Measurements from ENCODE around the gene GTF3C1.

GTF3C1 gene

GRCh38 chr16:27482397-27483087 is 67.2 kb downstream of the GTF3C1 start:
- no peak for DNase-seq

GRCh38 chr16:27481282-27481934 is 68.3 kb downstream of the GTF3C1 start:
- DNase-seq, result no peak

DNA sequence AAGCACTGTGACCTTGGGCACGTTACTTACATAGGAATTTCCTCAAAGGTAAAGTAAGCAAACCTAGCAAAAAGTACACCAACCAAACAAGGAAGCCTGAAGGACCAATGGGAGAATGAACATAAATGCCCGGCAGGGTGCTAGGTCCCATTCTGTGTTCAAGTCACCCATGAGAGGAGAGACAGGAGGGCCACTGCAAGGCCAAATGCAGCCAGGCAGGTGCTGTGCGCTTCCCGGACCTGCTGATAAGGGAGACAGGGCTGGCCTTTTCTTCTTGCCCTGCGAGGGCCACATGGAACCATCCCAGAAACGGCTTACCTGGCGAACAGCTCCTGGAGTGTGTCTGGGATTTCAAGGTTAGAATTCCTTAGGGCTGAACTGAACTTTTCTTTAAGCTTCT is 69.0 kb downstream of the GTF3C1 start:
- no peak for DNase-seq

- no peak for DNase-seq
Measured at GRCh38 chr16:27476240-27476639, 73.5 kb downstream of the GTF3C1 start.

DNA sequence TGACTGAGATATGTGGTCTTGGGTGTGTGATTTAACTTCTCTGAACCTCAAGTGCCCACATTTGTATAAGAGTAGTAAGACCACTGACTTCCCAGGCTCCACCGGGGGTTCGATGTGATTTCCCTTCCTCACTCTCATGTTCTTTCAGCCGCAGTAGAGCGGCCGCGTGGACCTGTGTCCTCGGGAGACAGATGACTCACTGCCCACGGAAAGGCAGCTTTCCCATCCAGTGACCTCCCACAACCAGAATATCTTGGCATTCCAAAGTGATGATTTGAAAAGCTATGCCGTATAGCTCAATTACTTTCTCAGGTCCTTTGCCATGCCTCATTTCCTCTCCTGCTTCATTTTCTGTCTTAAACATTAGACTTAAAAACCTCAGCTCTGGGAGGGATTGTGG is 74.2 kb downstream of the GTF3C1 start:
- DNase-seq, result no peak

- no peak for DNase-seq
Measured at GRCh38 chr16:27474921-27475320, 74.8 kb downstream of the GTF3C1 start.

GRCh38 chr16:27474041-27474440 is 75.7 kb downstream of the GTF3C1 start:
- no peak for DNase-seq

GRCh38 chr16:27473101-27473900 is 76.4 kb downstream of the GTF3C1 start:
- DNase-seq, result no peak

DNA sequence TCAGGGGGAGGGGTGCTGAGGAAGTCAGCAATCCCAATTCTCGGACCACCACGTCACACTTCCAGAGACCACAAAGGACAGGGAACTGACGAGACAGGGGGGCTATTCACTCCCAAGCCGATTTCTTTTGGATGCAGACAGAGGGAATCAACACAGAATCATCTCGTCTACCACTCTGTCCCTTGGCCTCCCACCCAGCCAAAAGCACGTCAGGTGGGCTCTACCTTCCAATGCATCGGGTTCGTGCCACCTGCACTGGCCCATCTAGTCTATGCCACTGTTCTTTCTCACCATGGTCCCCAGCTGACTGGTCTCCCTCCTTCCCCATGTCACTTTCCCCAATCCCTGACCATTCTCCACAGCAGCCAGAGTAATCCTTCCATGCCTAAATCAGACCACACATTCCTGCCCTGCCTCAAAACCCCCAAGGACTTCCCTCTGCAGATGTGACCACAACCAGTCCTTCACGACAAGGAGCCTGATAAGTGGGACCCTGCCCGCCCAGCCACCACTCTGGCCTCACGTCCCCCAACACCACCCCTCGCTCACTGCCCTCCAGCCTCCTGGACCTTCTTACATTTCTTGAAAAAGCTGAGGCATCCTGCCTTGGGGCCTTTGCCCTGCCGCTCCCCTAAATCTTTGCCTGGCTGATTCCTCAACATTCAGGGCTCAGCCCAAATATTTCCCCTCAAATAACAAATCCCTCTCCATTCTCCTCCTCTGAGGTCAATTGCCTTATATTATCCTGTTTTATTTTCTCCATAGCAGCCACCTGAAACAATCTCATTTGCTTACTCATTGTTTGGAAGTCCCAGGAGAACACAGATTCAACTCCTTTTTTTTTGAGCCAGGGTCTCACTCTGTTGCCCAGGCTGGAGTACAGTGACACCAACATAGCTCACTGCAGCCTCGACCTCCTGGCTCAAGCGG is 77.4 kb downstream of the GTF3C1 start:
- no peak for DNase-seq

- DNase-seq, result no peak
Measured at GRCh38 chr16:27471661-27472060, 78.1 kb downstream of the GTF3C1 start.

DNA sequence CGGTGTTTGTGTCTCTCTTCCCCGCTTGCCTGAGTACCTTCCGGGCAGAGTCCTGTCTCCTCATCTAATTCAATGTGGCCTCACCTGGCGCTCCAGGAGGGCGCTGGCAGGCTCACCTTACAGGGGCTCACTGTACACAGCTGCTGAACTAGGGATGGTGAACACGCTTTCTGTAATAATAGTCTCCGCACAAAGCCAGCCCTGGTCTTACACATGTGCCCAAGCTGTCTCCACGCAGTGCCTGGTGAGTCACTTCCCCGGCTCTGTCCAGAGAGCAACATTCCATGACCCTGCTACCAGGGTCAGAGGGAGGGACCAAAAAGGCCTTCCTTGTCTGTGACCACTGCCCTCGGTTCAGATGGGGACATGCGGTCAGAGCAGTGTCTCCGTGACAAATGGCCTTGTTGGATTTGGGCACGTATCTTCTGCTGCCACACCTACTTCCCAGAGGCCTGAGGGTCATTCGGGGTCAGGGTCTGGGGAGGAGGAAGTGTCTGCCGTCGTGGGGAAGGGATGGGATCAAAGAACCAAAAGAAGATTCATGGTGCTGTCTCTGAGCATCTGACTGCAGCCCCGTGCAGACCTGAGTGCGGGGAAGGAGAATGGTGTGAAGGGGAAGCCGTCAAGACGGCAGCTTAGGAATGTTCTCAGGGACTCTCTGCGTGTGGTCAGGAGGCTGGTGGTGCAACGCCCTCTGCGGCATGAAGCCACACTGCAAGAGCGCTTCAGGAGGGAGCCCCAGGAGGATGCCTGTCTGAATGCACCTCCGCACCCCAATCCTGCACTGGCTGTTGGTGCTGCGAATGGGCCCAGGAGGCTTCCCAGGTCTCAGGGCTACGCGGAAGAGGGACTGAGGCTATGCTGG is 78.9 kb downstream of the GTF3C1 start:
- DNase-seq, result no peak

- DNase-seq, result no peak
Measured at GRCh38 chr16:27468941-27469531, 80.7 kb downstream of the GTF3C1 start.

DNA sequence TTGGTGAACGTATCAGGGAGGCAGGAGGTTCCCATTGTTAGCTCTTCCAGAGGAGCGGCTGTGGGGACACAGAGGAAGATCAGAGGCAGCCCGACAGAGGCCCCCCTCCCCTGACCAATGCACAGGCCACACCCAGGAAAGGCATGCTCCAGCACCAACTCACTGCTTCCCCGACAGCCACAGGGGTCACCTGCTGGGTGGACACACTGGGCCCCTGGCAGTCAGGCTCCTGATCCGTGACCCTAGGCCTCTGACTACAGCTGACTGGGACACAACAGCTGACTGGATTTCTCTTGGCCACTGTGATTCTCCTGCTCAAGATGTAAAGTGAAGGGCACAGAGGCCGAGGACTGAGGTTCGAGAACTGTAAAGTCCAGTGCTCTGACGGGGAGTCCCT is 84.2 kb downstream of the GTF3C1 start:
- no peak for DNase-seq

GRCh38 chr16:27464626-27465482 is 84.9 kb downstream of the GTF3C1 start:
- DNase-seq, result peak; percentile 44

DNA sequence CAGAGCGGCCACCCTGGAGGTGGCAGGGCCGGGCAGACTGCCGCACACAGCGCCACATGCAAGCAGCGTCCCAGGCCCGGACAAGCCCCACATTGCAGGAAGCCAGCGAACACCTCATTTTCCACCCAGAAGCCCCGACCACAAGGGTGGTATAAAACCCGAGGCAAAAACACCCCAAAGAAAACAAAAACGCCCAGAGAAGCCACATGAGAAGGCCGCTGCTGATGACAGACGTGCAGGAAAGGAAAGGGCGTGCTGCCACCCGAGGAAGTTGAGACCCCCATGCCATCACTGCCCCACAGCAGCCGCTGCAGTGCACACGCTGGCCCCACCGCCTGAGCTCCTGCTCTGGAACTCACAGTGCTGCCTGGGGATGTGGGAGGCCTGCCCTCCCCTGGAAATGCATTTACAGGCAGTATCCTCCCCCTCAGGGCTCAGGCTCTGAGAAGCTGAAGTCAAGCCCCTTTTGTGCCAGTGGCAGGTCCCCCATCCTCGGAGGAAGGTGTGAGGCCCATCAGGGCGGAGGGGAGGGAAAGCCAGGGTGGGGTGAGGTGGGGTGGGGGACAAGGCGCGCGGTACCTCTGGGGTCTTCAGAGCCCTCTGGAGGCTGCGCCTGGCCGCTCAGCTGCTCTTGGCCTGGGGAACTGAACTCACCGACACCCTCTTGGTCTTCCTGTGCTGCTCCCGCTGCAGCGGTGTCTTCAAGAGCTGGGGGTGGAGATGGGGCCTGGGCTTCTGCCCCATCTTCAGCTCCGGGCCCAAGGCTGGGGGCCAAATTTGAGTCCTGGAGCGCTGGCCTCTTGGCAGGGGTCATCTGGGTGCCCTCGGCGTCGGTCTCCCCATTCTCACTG is 85.7 kb downstream of the GTF3C1 start:
- DNase-seq, result peak; percentile 77

DNA sequence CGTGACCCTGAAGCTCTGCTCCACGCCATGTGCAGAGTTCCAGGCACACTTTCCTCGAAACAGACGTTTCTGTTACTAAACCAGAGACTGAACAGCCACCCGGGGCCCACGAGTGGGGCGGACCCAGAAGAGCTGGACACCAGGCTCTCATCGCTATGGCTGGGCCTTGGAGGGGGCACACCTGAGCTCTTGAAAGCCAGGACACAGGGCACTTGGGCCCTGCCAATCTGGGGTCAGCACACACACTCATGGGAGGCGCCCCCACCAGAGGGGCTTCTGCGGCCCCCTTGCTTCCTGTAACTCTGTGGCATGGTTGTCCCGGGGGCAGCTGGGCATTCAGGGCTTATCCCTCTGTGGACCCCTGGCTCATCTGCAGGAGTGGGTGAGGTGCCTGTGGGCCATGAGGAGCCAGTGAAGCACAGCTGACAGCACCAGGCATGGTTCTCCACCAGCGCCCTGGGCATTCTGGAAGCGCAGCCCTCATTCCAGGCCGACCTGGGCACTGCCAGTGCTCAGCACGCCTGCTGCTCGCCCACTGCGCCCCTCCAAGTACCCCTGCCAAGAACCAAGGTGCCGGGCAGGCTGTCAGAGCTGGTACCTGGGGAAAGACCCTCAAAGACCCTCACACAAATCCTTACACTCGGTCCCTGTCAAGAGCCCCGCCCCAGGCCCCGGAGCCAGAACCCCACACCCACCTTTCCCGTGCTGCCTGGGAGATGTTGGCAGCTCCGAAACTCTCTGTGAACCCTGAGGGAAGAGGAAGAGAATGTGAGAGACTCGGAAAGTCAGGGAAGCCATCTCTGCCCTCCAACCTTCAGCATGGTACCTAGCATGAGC is 86.6 kb downstream of the GTF3C1 start:
- DNase-seq, result no peak

GRCh38 chr16:27462200-27462845 is 87.4 kb downstream of the GTF3C1 start:
- DNase-seq, result no peak

All from CD4-positive, alpha-beta T cell treated with Interleukin-4 for 4 hours (primary cell).